ENCODE data around the gene NFATC1.

Gene NFATC1

GRCh38 chr18:79440316-79441110, 44.8 kb downstream of the NFATC1 start:
- DNase-seq (ENCODE audit: low read depth) = no peak

GRCh38 chr18:79441420-79441819, 45.7 kb downstream of the NFATC1 start:
- DNase-seq (ENCODE audit: low read depth) = no peak

GRCh38 chr18:79442508-79443221, 46.9 kb downstream of the NFATC1 start:
- no peak for DNase-seq (ENCODE audit: low read depth)

GRCh38 chr18:79445221-79445620, 49.5 kb downstream of the NFATC1 start:
- DNase-seq (ENCODE audit: low read depth) = no peak

GRCh38 chr18:79445696-79446561, 50.2 kb downstream of the NFATC1 start:
- DNase-seq (ENCODE audit: low read depth) = no peak

- no peak for DNase-seq (ENCODE audit: low read depth)
Observed at GRCh38 chr18:79446931-79447330, 51.2 kb downstream of the NFATC1 start.

GRCh38 chr18:79447703-79448367, 52.1 kb downstream of the NFATC1 start:
- no peak for DNase-seq (ENCODE audit: low read depth)

GRCh38 chr18:79448621-79449020, 52.9 kb downstream of the NFATC1 start:
- DNase-seq (ENCODE audit: low read depth) = no peak

GRCh38 chr18:79449551-79450288, 54.0 kb downstream of the NFATC1 start:
- no peak for DNase-seq (ENCODE audit: low read depth)

GRCh38 chr18:79450289-79451080, 54.8 kb downstream of the NFATC1 start:
- DNase-seq (ENCODE audit: low read depth) = no peak

GRCh38 chr18:79451237-79452125, 55.8 kb downstream of the NFATC1 start:
- no peak for DNase-seq (ENCODE audit: low read depth)

GRCh38 chr18:79452190-79452990, 56.7 kb downstream of the NFATC1 start:
- no peak for DNase-seq (ENCODE audit: low read depth)

GRCh38 chr18:79452991-79453645, 57.4 kb downstream of the NFATC1 start:
- no peak for DNase-seq (ENCODE audit: low read depth)

- DNase-seq (ENCODE audit: low read depth) = no peak
Observed at GRCh38 chr18:79453816-79454735, 58.3 kb downstream of the NFATC1 start.

- no peak for DNase-seq (ENCODE audit: low read depth)
Observed at GRCh38 chr18:79455261-79455660, 59.5 kb downstream of the NFATC1 start.

- no peak for DNase-seq (ENCODE audit: low read depth)
Observed at GRCh38 chr18:79456105-79456980, 60.6 kb downstream of the NFATC1 start.

Data from HS-27A (cell line).